HG02840 (cell line): ENCODE data around the gene HES4.

Experiments used
- ATAC-seq: cut with Tn5 transposase; IDR thresholded peaks from one replicate; pipeline ENCODE4 v1.9.1; 2021; ENCODE audit warnings: mild to moderate bottlenecking, moderate library complexity, moderate number of reproducible peaks; ENCODE audit not compliant: unreplicated experiment, low FRiP score

HES4 gene, protein sequence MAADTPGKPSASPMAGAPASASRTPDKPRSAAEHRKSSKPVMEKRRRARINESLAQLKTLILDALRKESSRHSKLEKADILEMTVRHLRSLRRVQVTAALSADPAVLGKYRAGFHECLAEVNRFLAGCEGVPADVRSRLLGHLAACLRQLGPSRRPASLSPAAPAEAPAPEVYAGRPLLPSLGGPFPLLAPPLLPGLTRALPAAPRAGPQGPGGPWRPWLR

DNA sequence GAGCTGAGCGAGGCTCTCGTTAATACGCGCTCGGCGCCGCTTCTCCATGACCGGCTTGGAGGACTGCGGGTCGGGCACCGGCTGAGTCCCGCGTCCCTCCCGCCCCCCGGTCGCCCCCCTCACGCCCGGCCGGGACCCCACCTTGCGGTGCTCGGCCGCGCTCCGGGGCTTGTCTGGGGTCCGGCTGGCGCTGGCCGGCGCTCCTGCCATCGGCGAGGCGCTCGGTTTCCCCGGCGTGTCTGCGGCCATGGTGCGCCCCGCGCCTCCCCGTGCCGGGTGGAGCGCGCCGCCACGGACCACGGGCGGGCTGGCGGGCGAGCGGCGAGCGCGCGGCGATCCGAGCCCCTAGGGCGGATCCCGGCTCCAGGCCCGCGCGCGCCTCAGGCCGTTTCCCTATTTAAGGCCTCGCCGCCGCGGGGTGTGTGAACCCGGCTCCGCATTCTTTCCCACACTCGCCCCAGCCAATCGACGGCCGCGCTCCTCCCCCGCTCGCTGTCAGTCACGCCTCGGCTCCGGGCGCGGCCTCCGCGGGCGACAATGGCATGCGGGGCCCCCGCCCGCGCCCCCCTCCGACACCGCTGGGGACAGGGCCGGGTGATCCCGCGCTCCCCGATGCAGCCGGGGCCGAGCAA lies at the start of gene HES4:
Gene HES4 (minus strand): TSS at position 373 of the 632 bp plus-strand sequence. CDS start 124 bp downstream, at position 249.
- no peak for ATAC-seq

- no peak for ATAC-seq
Measured at GRCh38 chr1:1048765-1049164, 48.9 kb upstream of the HES4 start.

- no peak for ATAC-seq
Measured at GRCh38 chr1:1047963-1048362, 48.1 kb upstream of the HES4 start.

DNA sequence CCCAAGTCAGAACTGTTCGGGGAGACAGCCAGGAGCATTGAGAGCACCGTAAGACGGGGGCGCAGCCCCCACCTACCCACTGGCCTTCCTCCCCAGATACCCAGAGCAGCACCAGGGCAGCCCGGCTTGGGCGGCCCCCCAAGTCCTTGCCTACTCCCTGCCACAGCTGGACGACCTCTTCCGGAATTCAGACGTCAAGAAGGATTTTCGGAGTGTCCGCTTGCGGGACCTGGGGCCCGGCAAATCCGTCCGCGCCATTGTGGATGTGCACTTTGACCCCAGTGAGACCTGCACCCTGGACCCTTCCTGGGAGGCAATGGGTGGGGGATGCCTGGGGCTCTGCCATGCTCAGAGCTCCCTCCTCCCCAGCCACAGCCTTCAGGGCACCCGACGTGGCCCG lies 47.5 kb upstream of the HES4 start:
- no peak for ATAC-seq

DNA sequence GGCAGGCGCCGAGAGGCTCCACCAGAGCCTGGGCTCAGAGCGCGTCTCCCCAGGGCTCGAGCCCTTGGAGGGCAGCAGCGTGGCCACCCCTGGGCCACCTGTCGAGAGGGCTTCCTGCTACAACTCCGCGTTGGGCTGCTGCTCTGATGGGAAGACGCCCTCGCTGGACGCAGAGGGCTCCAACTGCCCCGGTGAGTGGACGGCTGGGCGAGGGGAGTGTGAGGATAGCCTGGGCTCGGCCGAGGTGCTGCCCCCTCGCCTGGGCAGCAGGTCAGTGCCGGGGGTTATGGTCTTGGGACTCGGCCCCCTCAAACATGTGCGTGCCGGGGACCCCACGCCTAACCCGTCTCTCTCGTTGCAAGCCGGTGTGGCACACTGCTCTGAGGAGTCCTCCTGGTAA lies 46.9 kb upstream of the HES4 start:
- no peak for ATAC-seq

DNA sequence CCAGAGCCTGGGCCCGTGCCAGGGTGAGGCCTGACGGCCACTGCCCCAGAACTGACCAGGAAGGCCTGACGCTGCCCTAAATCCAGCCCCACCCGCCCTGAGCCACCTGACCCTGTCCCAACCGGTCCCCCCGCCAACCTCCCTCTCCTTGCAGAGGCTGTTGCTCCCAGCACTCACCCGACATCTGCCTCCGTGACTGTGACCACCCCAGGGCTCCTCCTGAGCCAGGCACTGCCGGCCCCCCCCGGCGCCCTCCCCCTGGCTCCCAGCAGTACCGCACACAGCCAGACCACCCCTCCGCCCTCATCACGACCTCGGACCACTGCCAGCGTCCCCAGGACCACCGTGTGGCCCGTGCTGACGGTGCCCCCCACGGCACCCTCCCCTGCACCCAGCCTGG lies 46.3 kb upstream of the HES4 start:
- ATAC-seq = no peak

DNA sequence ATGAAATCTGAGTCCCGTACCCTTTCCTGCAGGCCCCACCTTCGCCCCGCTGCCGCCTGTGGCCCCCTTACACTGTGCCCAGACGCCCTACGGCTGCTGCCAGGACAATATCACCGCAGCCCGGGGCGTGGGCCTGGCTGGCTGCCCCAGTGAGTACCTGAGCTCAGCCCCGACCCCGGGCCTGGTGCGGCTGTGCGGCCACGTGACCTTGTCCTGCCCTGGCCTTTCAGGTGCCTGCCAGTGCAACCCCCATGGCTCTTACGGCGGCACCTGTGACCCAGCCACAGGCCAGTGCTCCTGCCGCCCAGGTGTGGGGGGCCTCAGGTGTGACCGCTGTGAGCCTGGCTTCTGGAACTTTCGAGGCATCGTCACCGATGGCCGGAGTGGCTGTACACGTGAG lies 45.2 kb upstream of the HES4 start:
- no peak for ATAC-seq

- no peak for ATAC-seq
Measured at GRCh38 chr1:1044455-1045078, 44.7 kb upstream of the HES4 start.

DNA sequence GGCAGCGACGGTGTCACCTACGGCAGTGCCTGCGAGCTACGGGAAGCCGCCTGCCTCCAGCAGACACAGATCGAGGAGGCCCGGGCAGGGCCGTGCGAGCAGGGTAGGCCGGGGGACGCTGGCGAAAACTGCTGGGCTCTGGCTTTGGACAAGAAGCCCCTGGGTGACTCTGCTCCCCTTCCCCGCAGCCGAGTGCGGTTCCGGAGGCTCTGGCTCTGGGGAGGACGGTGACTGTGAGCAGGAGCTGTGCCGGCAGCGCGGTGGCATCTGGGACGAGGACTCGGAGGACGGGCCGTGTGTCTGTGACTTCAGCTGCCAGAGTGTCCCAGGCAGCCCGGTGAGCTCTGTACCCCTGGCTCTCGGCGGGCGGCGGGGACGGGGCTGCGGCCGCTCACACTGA lies 44.0 kb upstream of the HES4 start:
- ATAC-seq = no peak

DNA sequence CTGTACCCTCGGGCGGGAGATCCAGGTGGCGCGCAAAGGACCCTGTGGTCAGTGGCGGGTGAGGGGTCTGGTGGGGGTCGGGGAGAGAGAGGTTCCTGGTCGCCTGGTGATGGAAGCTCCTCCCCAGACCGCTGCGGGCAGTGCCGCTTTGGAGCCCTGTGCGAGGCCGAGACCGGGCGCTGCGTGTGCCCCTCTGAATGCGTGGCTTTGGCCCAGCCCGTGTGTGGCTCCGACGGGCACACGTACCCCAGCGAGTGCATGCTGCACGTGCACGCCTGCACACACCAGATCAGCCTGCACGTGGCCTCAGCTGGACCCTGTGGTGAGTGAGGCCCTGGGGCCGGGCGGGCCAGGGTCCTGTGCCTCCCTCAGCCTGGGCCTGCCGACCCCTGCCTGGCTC lies 43.5 kb upstream of the HES4 start:
- ATAC-seq = no peak

GRCh38 chr1:1042835-1043234 lies 42.9 kb upstream of the HES4 start:
- ATAC-seq = no peak

DNA sequence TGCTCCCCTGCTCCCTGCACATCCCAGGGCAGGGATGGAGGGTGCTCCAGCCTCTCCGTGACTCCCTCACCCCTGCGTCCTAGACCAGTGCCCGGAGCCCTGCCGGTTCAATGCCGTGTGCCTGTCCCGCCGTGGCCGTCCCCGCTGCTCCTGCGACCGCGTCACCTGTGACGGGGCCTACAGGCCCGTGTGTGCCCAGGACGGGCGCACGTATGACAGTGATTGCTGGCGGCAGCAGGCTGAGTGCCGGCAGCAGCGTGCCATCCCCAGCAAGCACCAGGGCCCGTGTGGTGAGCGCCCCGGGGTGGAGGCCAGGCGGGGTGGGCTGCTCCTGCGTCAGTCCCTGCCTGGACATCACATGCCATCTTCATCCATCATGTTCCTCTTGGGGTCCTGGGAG lies 42.0 kb upstream of the HES4 start:
- ATAC-seq = no peak

DNA sequence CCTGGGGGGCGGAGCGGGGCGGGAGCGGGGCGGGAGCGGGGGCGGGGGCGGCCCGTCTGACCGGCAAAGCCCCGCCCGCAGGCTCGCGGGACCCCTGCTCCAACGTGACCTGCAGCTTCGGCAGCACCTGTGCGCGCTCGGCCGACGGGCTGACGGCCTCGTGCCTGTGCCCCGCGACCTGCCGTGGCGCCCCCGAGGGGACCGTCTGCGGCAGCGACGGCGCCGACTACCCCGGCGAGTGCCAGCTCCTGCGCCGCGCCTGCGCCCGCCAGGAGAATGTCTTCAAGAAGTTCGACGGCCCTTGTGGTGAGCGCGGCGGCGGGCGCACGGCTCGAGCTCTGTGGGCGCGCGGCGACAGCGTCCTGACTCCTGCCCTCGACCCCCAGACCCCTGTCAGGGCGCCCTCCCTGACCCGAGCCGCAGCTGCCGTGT lies 41.2 kb upstream of the HES4 start:
- no peak for ATAC-seq

- ATAC-seq = no peak
Measured at GRCh38 chr1:1040004-1040991, 40.4 kb upstream of the HES4 start.

DNA sequence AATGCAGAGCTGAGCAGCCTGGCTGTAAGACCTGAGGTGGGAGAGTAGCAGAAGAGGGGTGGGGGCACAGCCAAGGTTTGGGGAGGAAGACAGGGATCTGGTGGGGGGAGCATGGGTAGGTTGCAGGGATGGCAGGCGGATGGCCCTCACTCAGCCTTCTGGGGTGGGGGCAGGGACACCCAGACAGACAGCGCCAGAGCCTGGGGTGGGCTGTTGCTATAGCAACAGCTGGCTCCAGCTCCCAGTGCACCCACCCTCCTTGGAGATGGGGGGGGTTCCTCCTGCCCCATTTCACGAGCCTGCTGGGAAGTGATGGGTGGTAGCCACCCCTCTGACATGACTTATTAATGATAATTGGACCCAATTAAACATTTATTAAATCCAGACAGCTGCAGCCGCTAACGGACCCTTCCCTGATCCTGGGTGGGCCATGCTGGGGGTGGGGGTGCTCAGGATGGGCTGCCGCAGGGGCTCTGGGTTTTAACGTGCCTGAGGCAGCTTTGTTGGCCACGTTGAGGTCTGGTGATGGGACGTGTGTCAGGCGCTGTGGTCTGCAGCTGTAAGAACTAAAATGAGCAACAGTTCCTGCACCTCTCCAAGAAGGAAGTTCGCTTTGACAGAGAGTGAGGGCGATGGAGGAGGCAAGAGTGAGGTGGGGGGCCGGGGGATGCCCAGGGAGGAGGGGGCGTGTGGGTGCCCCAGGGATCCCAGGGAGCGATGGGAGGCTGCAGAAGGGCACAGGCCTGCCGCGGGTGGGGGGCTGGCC lies 39.4 kb upstream of the HES4 start:
- ATAC-seq = no peak

GRCh38 chr1:1038694-1039093 lies 38.8 kb upstream of the HES4 start:
- ATAC-seq = no peak

GRCh38 chr1:1037366-1038327 lies 37.8 kb upstream of the HES4 start:
- ATAC-seq = no peak

- ATAC-seq = no peak
Measured at GRCh38 chr1:1035291-1035943, 35.5 kb upstream of the HES4 start.

DNA sequence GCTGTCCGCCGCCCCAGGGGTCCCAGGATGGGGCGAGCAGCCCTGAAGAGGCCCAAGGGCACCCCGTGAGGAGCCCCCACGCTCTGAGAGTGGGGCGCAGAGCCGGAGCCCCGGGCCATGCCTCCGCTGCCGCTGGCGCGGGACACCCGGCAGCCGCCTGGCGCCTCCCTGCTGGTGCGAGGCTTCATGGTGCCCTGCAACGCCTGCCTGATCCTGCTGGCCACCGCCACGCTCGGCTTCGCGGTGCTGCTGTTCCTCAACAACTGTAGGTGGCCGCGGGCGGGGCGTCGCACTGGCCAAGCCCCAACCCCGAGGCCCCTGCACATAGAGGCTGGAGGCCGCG lies 34.5 kb upstream of the HES4 start:
- ATAC-seq = no peak
